ENCODE measurements around the gene RET.
"Not testable (repeated sequence)": the region's sequence is repeated elsewhere in the genome, so short reads cannot be mapped to it uniquely, and the experiment has no call there.

Gene RET

GRCh38 chr10:43078175-43078985 is 1.5 kb downstream of the RET start:
- no peak for DNase-seq (ENCODE audit: low read depth)

- DNase-seq (ENCODE audit: low read depth): no peak
Measured at GRCh38 chr10:43078986-43079273, 2.1 kb downstream of the RET start.

- no peak for DNase-seq (ENCODE audit: low read depth)
Measured at GRCh38 chr10:43079856-43080255, 3.0 kb downstream of the RET start.

- no peak for DNase-seq (ENCODE audit: low read depth)
Measured at GRCh38 chr10:43082087-43082486, 5.2 kb downstream of the RET start.

GRCh38 chr10:43082746-43083145 is 5.9 kb downstream of the RET start:
- DNase-seq (ENCODE audit: low read depth): no peak

GRCh38 chr10:43083764-43084163 is 6.9 kb downstream of the RET start:
- no peak for DNase-seq (ENCODE audit: low read depth)

GRCh38 chr10:43084812-43085211 is 7.9 kb downstream of the RET start:
- DNase-seq (ENCODE audit: low read depth): no peak

- no peak for DNase-seq (ENCODE audit: low read depth)
Measured at GRCh38 chr10:43086321-43086942, 9.6 kb downstream of the RET start.

GRCh38 chr10:43089519-43089918 is 12.7 kb downstream of the RET start:
- no peak for DNase-seq (ENCODE audit: low read depth)

- no peak for DNase-seq (ENCODE audit: low read depth)
Measured at GRCh38 chr10:43090188-43090587, 13.3 kb downstream of the RET start.

GRCh38 chr10:43090664-43091063 is 13.8 kb downstream of the RET start:
- DNase-seq (ENCODE audit: low read depth): no peak

GRCh38 chr10:43091846-43092245 is 15.0 kb downstream of the RET start:
- no peak for DNase-seq (ENCODE audit: low read depth)

GRCh38 chr10:43093423-43094076 is 16.7 kb downstream of the RET start:
- DNase-seq (ENCODE audit: low read depth): no peak

- no peak for DNase-seq (ENCODE audit: low read depth)
Measured at GRCh38 chr10:43094085-43094484, 17.2 kb downstream of the RET start.

GRCh38 chr10:43099339-43099738 is 22.5 kb downstream of the RET start:
- DNase-seq (ENCODE audit: low read depth): not testable (repeated sequence)

GRCh38 chr10:43099928-43100327 is 23.1 kb downstream of the RET start:
- DNase-seq (ENCODE audit: low read depth): no peak

- no peak for DNase-seq (ENCODE audit: low read depth)
Measured at GRCh38 chr10:43100366-43100765, 23.5 kb downstream of the RET start.

GRCh38 chr10:43102063-43102828 is 25.4 kb downstream of the RET start:
- DNase-seq (ENCODE audit: low read depth): no peak

- DNase-seq (ENCODE audit: low read depth): peak; percentile 71
Measured at GRCh38 chr10:43105102-43105955, 28.5 kb downstream of the RET start.

- no peak for DNase-seq (ENCODE audit: low read depth)
Measured at GRCh38 chr10:43105956-43106229, 29.0 kb downstream of the RET start.

- no peak for DNase-seq (ENCODE audit: low read depth)
Measured at GRCh38 chr10:43106256-43107091, 29.6 kb downstream of the RET start.
